Stimulated activated CD4-positive, alpha-beta T cell treated with anti-CD3 and anti-CD28 coated beads, Interleukin-1b, Interleukin-23, amount 100 ng/mL, for 1 hour (primary cell): ENCODE measurements around the gene BOLL.
A peak's percentile ranks its signal among the peaks of the same experiment; 100 is the strongest.
"Not testable (repeated sequence)": the region's sequence is repeated elsewhere in the genome, so short reads cannot be mapped to it uniquely, and the experiment has no call there.

Experiments used
- DNase-seq, 2 donors: peaks; one replicate each; pipeline ENCODE4 v3.0.0-alpha.2; 2020; ENCODE audit warnings: low read depth in 2 of 2

Gene BOLL

DNA sequence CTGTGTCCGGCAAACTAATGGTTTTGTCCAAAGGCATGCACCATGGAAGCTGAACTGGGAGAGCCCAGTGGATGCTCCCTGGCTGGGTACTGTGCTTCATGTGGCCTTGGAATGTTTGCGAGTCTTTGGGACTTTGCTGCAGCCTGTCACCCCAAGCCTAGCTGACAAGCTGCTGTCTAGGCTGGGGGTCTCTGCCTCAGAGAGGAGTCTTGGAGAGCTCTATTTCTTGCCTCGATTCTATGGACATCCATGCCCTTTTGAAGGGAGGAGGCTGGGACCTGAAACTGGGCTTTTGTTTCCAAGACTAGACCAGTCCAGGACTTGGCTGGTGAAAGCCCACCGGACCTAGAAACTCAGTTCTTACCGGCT, 78.3 kb downstream of the BOLL start:
- no peak for DNase-seq

DNA sequence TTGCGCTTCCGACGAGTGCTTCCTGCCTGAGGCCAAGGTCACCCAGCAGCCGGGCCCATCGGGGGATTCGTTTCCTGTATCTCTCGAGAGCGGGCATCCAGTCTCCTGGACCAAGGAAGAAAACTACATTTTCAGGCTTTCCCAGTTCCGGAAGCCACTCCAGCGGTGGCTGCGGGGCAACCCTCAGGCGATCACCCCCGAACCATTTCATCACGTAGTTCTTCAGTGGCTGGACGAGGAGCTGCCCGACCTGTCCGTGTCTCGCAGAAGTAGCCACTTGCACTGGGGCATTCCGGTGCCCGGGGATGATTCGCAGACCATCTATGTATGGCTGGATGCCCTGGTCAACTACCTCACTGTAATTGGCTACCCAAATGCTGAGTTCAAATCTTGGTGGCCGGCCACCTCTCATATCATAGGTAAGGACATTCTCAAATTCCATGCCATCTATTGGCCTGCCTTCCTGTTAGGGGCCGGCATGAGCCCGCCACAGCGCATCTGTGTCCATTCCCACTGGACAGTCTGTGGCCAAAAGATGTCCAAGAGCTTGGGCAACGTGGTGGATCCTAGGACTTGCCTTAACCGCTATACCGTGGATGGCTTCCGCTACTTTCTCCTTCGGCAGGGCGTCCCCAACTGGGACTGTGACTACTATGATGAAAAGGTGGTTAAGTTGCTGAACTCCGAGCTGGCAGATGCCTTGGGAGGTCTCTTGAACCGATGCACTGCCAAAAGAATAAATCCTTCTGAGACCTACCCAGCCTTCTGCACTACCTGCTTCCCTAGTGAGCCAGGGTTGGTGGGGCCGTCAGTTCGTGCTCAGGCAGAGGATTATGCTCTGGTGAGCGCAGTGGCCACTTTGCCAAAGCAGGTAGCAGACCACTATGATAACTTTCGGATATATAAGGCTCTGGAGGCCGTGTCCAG, 78.9 kb downstream of the BOLL start:
- DNase-seq, result no peak

DNA sequence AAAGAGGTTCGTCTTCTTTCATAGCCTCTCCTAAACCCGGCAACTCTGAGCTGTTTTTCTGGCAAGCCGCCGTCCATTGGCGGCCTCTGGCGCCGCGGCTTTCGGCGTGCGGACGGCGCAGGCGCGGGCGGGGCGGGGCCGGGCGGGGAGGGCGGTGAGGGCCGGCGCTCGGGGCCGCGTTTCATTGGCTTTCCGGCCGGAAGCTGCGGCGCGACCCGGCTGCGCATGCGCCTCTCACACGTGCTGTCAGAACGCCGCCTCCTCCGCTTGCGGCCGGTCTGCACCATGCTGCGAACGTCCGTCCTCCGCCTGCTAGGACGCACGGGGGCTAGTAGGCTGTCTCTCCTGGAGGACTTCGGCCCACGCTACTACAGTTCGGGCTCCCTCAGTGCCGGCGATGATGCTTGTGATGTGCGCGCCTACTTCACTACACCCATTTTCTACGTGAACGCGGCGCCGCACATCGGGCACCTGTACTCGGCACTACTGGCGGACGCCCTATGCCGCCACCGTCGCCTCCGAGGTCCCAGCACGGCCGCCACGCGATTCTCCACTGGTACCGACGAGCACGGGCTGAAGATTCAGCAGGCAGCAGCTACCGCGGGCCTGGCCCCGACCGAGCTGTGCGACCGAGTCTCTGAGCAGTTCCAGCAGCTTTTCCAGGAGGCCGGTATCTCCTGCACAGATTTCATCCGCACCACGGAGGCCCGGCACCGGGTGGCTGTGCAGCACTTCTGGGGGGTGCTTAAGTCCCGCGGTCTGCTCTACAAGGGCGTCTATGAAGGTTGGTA, 79.8 kb downstream of the BOLL start, which contains the start of gene MARS2:
TSS of gene MARS2 (plus strand) at position 249 of the 791 bp plus-strand sequence. CDS start at position 286, 37 bp downstream.
- peak; percentile 79 to 84 for DNase-seq

DNA sequence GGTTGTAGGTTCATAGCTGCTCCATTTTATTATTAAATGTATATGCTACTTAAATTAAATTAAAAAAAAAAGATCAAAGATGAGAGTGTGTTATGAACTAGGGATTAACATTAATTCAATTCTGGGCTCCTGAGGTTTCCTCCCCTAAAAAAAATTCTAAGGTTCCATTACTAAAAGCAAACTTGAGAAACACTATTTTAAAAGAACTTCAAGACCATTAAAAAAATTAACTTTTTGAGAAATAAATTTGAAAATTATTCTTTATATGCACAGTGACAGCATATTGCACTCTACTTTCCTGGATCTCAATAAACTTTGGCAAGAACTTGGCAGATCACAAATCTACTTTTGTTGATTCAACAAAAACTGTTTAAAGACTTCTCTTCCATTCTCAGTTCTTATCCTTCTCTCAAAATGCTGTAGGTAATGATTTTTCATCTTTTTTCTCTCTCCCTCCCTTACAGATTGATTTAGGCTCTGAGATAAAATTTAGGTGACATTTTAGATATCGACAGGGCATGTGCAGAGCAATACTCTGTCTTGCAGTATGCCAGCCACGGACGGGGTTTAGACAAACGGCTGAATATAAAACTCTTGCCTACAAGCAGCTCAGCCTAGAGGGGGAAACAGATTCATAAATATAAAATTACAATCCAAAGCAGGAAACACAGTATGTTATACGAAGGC, 80.5 kb downstream of the BOLL start:
- no peak for DNase-seq

DNA sequence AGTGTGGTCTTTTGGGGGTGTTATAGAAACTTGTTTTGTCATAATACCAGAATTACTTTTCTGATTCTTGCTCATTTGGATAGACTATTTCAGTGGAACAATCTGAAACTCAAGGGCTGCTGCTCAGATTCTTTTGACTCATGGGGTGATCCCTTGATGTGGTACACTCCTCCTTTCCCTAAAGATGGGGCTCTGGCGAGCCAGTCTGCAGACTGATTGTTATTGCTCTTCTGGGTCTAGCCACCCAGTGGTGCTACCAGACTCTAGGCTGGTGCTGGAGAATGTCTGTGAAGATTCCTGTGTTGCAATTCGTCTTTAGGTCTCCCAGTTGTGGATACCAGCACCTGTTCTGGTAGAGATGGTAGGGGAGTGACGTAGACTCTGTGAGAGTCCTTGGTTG, 84.2 kb downstream of the BOLL start:
- no peak for DNase-seq

DNA sequence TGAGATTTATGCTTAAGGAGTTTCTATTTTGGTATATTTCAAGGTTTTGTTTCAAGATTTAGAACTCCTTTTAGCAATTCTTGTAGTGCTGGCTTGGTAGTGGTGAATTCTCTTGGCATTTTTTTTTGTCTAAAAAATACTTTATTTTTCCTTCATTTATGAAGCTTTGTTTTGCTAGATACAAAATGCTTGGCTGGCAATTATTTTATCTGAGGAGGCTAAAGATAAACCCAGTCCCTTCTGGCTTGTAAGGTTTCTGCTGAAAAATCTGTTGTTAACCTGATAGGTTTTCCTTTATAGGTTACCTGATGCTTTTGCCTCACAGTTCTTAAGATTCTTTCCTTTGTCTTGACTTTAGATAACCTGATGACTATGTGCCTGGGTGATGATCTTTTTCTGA, 85.4 kb downstream of the BOLL start:
- not testable (repeated sequence) for DNase-seq

DNA sequence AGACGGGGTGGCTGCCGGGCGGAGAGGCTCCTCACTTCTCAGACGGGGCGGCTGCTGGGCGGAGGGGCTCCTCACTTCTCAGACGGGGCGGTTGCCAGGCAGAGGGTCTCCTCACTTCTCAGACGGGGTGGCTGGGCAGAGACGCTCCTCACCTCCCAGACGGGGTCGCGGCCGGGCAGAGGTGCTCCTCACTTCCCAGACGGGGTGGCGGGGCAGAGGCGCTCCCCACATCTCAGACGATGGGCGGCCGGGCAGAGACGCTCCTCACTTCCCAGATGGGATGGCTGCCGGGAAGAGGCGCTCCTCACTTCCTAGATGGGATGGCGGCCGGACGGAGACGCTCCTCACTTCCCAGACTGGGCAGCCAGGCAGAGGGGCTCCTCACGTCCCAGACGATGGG, 88.5 kb downstream of the BOLL start:
- not testable (repeated sequence) for DNase-seq

DNA sequence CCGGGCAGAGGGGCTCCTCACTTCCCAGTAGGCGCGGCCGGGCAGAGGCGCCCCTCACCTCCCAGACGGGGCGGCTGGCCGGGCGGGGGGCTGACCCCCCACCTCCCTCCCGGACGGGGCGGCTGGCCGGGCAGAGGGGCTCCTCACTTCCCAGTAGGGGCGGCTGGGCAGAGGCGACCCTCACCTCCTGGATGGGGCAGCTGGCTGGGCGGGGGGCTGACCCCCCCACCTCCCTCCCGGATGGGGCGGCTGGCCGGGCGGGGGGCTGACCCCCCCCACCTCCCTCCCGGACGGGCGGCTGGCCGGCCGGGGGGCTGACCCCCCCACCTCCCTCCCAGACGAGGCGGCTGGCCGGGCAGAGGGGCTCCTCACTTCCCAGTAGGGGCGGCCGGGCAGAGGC, 89.1 kb downstream of the BOLL start:
- DNase-seq, result not testable (repeated sequence)

DNA sequence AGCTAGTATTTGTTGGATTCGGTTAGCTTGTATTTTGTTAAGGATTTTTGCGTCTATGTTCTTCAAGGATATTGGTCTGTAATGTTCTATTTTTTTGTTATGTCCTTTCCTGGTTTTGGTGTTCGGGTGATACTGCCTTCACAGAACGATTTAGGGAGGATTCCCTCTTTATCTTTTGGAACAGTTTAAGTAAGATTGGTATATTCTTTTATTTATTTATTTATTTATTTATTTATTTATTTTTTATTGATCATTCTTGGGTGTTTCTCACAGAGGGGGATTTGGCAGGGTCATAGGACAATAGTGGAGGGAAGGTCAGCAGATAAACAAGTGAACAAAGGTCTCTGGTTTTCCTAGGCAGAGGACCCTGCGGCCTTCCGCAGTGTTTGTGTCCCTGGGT, 89.9 kb downstream of the BOLL start:
- not testable (repeated sequence) for DNase-seq

DNA sequence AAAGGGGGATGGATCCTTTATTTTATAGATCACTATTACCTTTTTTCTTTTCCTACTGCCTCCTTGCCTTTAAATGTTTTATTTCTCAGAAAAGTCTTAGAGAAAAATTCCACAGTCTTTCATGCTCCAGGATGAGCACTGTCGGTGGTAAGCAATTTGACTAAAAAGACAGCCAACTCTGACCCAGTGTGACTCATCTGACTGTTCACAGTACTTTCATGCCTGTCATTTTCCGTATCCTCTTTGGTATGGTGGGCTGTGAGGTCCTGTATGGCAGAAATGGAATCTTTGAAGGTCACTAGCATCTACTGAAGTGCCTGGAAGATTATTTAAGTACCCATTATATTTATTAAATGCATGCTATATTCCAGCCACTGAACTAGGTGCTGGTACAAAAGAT, 107.6 kb downstream of the BOLL start:
- no peak for DNase-seq

DNA sequence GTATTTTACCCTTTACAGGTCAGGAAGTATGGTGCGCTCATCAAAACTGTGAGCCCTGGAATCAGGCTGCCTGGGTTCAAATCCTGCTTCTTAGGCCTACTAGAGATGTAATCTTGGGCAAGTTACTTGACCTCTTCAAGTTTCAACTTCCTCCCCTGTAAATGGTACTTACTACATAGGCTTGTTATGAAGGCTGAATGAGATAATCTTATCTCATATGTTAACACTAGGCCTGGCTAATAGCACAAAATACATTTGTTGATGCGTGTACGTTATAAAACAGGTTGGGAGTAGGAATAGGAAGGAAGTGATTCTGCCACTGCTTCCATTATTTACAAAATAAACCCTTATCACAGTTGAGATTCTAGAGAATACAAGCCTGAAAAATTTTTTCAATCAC, 108.1 kb downstream of the BOLL start:
- DNase-seq, result no peak
